ENCODE measurements around the gene ACAT2. TPM values are rescaled to one million over a fixed set of nuclear protein-coding genes. Genes with fewer than 3 reads are reported as not detected.
"Not testable (repeated sequence)": the region's sequence is repeated elsewhere in the genome, so short reads cannot be mapped to it uniquely, and the experiment has no call there.

Gene ACAT2
- total and polyA plus RNA-seq, 2 donors: 18.7 to 43.0 TPM

GRCh38 chr6:159821122-159821521 is 59.3 kb downstream of the ACAT2 start:
- Histone ChIP-seq H3K27me3 (ENCODE audit: control insufficient read depth in 2 of 2, insufficient read depth in 1 of 2, low read length in 1 of 2) (no peaks in the 10 kb centered on the region), H3K9me3 (ENCODE audit: control insufficient read depth in 2 of 2, insufficient read depth in 1 of 2, low read length in 1 of 2) (no peaks in the 10 kb centered on the region), H3K36me3 (ENCODE audit: control insufficient read depth in 2 of 2, insufficient read depth in 2 of 2, low read length in 1 of 2) (peaks cover 0 to 3% of the 10 kb centered on the region in 2 donors), H3K27ac (ENCODE audit: low read depth in 1 of 2, low read length in 1 of 2) (peak overlapping the region in 1 of 2 donors; percentile 92), H3K4me3 (ENCODE audit: low read length in 2 of 2) (no peak overlapping the region), H3K4me1 (ENCODE audit: control insufficient read depth in 2 of 2, insufficient read depth in 2 of 2, low read length in 2 of 2) (peaks cover 20 to 60% of the 10 kb centered on the region in 2 donors)
- 27% methylated on average over 11 of the region's 11 CpGs for WGBS
- DNase-seq (ENCODE audit: low read depth in 6 of 9, low spot score in 9 of 9): peak in 3 of 9 donors; percentile 10 to 24 (median 23)

- peaks cover 20 to 60% of the 10 kb centered on the region in 2 donors for H3K4me1 ChIP-seq (ENCODE audit: control insufficient read depth in 2 of 2, insufficient read depth in 2 of 2, low read length in 2 of 2)
- 96% methylated on average over 10 of the region's 10 CpGs for WGBS
- no peak for DNase-seq (ENCODE audit: low read depth in 6 of 9, low spot score in 9 of 9)
- H3K27me3 ChIP-seq (ENCODE audit: control insufficient read depth in 2 of 2, insufficient read depth in 1 of 2, low read length in 1 of 2): no peaks in the 10 kb centered on the region
- no peaks in the 10 kb centered on the region for H3K9me3 ChIP-seq (ENCODE audit: control insufficient read depth in 2 of 2, insufficient read depth in 1 of 2, low read length in 1 of 2)
- H3K27ac ChIP-seq (ENCODE audit: low read depth in 1 of 2, low read length in 1 of 2): no peak overlapping the region
- peaks cover 0 to 3% of the 10 kb centered on the region in 2 donors for H3K36me3 ChIP-seq (ENCODE audit: control insufficient read depth in 2 of 2, insufficient read depth in 2 of 2, low read length in 1 of 2)
- H3K4me3 ChIP-seq (ENCODE audit: low read length in 2 of 2): no peak overlapping the region
These were observed 59.9 kb downstream of the ACAT2 start for GRCh38 chr6:159821726-159822125.

GRCh38 chr6:159823953-159824352 is 62.1 kb downstream of the ACAT2 start:
- 98% methylated on average over 3 of the region's 3 CpGs for WGBS
- H3K27me3 ChIP-seq (ENCODE audit: control insufficient read depth in 2 of 2, insufficient read depth in 1 of 2, low read length in 1 of 2): no peaks in the 10 kb centered on the region
- DNase-seq (ENCODE audit: low read depth in 6 of 9, low spot score in 9 of 9): no peak
- peaks cover 0 to 2% of the 10 kb centered on the region in 2 donors for H3K36me3 ChIP-seq (ENCODE audit: control insufficient read depth in 2 of 2, insufficient read depth in 2 of 2, low read length in 1 of 2)
- peaks cover 18 to 42% of the 10 kb centered on the region in 2 donors for H3K4me1 ChIP-seq (ENCODE audit: control insufficient read depth in 2 of 2, insufficient read depth in 2 of 2, low read length in 2 of 2)
- H3K9me3 ChIP-seq (ENCODE audit: control insufficient read depth in 2 of 2, insufficient read depth in 1 of 2, low read length in 1 of 2): peaks cover 0 to 3% of the 10 kb centered on the region in 2 donors
- no peak overlapping the region for H3K27ac ChIP-seq (ENCODE audit: low read depth in 1 of 2, low read length in 1 of 2)
- no peak overlapping the region for H3K4me3 ChIP-seq (ENCODE audit: low read length in 2 of 2)

GRCh38 chr6:159824690-159825089 is 62.8 kb downstream of the ACAT2 start:
- not testable (repeated sequence) for H3K27me3 ChIP-seq (ENCODE audit: control insufficient read depth in 2 of 2, insufficient read depth in 1 of 2, low read length in 1 of 2); H3K36me3 ChIP-seq (ENCODE audit: control insufficient read depth in 2 of 2, insufficient read depth in 2 of 2, low read length in 1 of 2); H3K9me3 ChIP-seq (ENCODE audit: control insufficient read depth in 2 of 2, insufficient read depth in 1 of 2, low read length in 1 of 2); DNase-seq (ENCODE audit: low read depth in 6 of 9, low spot score in 9 of 9); H3K4me3 ChIP-seq (ENCODE audit: low read length in 2 of 2); H3K27ac ChIP-seq (ENCODE audit: low read depth in 1 of 2, low read length in 1 of 2)
- peaks cover 13 to 36% of the 10 kb centered on the region in 2 donors for H3K4me1 ChIP-seq (ENCODE audit: control insufficient read depth in 2 of 2, insufficient read depth in 2 of 2, low read length in 2 of 2)
- WGBS: 97% methylated on average over 9 of the region's 9 CpGs

- Histone ChIP-seq H3K27me3 (ENCODE audit: control insufficient read depth in 2 of 2, insufficient read depth in 1 of 2, low read length in 1 of 2) (no peaks in the 10 kb centered on the region), H3K36me3 (ENCODE audit: control insufficient read depth in 2 of 2, insufficient read depth in 2 of 2, low read length in 1 of 2) (no peaks in the 10 kb centered on the region), H3K4me3 (ENCODE audit: low read length in 2 of 2) (no peak overlapping the region), H3K27ac (ENCODE audit: low read depth in 1 of 2, low read length in 1 of 2) (no peak overlapping the region), H3K4me1 (ENCODE audit: control insufficient read depth in 2 of 2, insufficient read depth in 2 of 2, low read length in 2 of 2) (peaks cover 5 to 26% of the 10 kb centered on the region in 2 donors), H3K9me3 (ENCODE audit: control insufficient read depth in 2 of 2, insufficient read depth in 1 of 2, low read length in 1 of 2) (peaks cover 0 to 3% of the 10 kb centered on the region in 2 donors)
- DNase-seq (ENCODE audit: low read depth in 6 of 9, low spot score in 9 of 9): no peak
- 99% methylated on average over 13 of the region's 13 CpGs for WGBS
These were observed 64.2 kb downstream of the ACAT2 start for GRCh38 chr6:159826004-159826403.

- Histone ChIP-seq H3K36me3 (ENCODE audit: control insufficient read depth in 2 of 2, insufficient read depth in 2 of 2, low read length in 1 of 2) (no peaks in the 10 kb centered on the region), H3K27ac (ENCODE audit: low read depth in 1 of 2, low read length in 1 of 2) (no peak overlapping the region), H3K9me3 (ENCODE audit: control insufficient read depth in 2 of 2, insufficient read depth in 1 of 2, low read length in 1 of 2) (peaks cover 0 to 3% of the 10 kb centered on the region in 2 donors), H3K27me3 (ENCODE audit: control insufficient read depth in 2 of 2, insufficient read depth in 1 of 2, low read length in 1 of 2) (no peaks in the 10 kb centered on the region), H3K4me1 (ENCODE audit: control insufficient read depth in 2 of 2, insufficient read depth in 2 of 2, low read length in 2 of 2) (peaks cover 0 to 20% of the 10 kb centered on the region in 2 donors), H3K4me3 (ENCODE audit: low read length in 2 of 2) (no peak overlapping the region)
- 87% methylated on average over 16 of the region's 16 CpGs for WGBS
- no peak for DNase-seq (ENCODE audit: low read depth in 6 of 9, low spot score in 9 of 9)
These were observed 65.3 kb downstream of the ACAT2 start for GRCh38 chr6:159826968-159827647.

GRCh38 chr6:159828074-159828473 is 66.2 kb downstream of the ACAT2 start:
- H3K9me3 ChIP-seq (ENCODE audit: control insufficient read depth in 2 of 2, insufficient read depth in 1 of 2, low read length in 1 of 2): peaks cover 0 to 3% of the 10 kb centered on the region in 2 donors
- no peak for DNase-seq (ENCODE audit: low read depth in 6 of 9, low spot score in 9 of 9)
- H3K36me3 ChIP-seq (ENCODE audit: control insufficient read depth in 2 of 2, insufficient read depth in 2 of 2, low read length in 1 of 2): no peaks in the 10 kb centered on the region
- WGBS: 87% methylated on average over 7 of the region's 7 CpGs
- no peaks in the 10 kb centered on the region for H3K27me3 ChIP-seq (ENCODE audit: control insufficient read depth in 2 of 2, insufficient read depth in 1 of 2, low read length in 1 of 2)
- peaks cover 2 to 21% of the 10 kb centered on the region in 2 donors for H3K4me1 ChIP-seq (ENCODE audit: control insufficient read depth in 2 of 2, insufficient read depth in 2 of 2, low read length in 2 of 2)
- H3K27ac ChIP-seq (ENCODE audit: low read depth in 1 of 2, low read length in 1 of 2): no peak overlapping the region
- H3K4me3 ChIP-seq (ENCODE audit: low read length in 2 of 2): no peak overlapping the region

Other genes starting within 250 kb of the ACAT2 start
- 68.0 TPM for gene SOD2, start 68.8 kb upstream of the ACAT2 start, total RNA-seq
- gene SOD2, start 68.8 kb upstream of the ACAT2 start, polyA plus RNA-seq: 759 TPM
- gene WTAP, start 34.5 kb upstream of the ACAT2 start, total RNA-seq: 119 TPM
- gene WTAP, start 34.5 kb upstream of the ACAT2 start, polyA plus RNA-seq: 141 TPM
- gene TCP1, start 27.6 kb downstream of the ACAT2 start, total RNA-seq: 168 TPM
- gene TCP1, start 27.6 kb downstream of the ACAT2 start, polyA plus RNA-seq: 141 TPM
- gene MRPL18, start 28.4 kb downstream of the ACAT2 start, total RNA-seq: 62.8 TPM
- gene MRPL18, start 28.4 kb downstream of the ACAT2 start, polyA plus RNA-seq: 85.9 TPM
- gene PNLDC1, start 38.2 kb downstream of the ACAT2 start, total RNA-seq: 0.28 TPM
- 0.39 TPM for gene PNLDC1, start 38.2 kb downstream of the ACAT2 start, polyA plus RNA-seq
- under 0.01 TPM for gene MAS1, start 128.9 kb downstream of the ACAT2 start, total RNA-seq
- 0.02 TPM for gene MAS1, start 128.9 kb downstream of the ACAT2 start, polyA plus RNA-seq
- gene IGF2R, start 207.0 kb downstream of the ACAT2 start, total RNA-seq: 16.6 TPM
- 16.3 TPM for gene IGF2R, start 207.0 kb downstream of the ACAT2 start, polyA plus RNA-seq

All from thymus (tissue), 11 donors.